Stimulated activated CD4-positive, alpha-beta T cell treated with anti-CD3 and anti-CD28 coated beads, Interleukin-12 subunit alpha, Interleukin-12 subunit beta, amount 100 ng/mL, for 4 hours (primary cell): ENCODE data around the gene RESF1.
"Not testable (repeated sequence)": the region's sequence is repeated elsewhere in the genome, so short reads cannot be mapped to it uniquely, and the experiment has no call there.

Experiments used
- DNase-seq: peaks from one replicate; pipeline ENCODE4 v3.0.0-alpha.2; 2020

RESF1 gene

GRCh38 chr12:31959161-31959700, at the start of gene RESF1:
Gene RESF1 (plus strand): TSS chr12:31959415. CDS start chr12:31980956, 21,541 bp downstream.
- peak; percentile 78 for DNase-seq

GRCh38 chr12:31914927-31915326, 44.3 kb upstream of the RESF1 start:
- no peak for DNase-seq

GRCh38 chr12:31915446-31915845, 43.8 kb upstream of the RESF1 start:
- DNase-seq: no peak

GRCh38 chr12:31922341-31923062, 36.7 kb upstream of the RESF1 start:
- DNase-seq: no peak

- no peak for DNase-seq
Measured at GRCh38 chr12:31923063-31923412, 36.2 kb upstream of the RESF1 start.

GRCh38 chr12:31928246-31929026, 30.8 kb upstream of the RESF1 start:
- DNase-seq: no peak

- DNase-seq: peak; percentile 15
Measured at GRCh38 chr12:31929027-31929526, 30.1 kb upstream of the RESF1 start.

GRCh38 chr12:31931796-31932715, 27.2 kb upstream of the RESF1 start:
- DNase-seq: no peak

GRCh38 chr12:31944299-31944698, 14.9 kb upstream of the RESF1 start:
- no peak for DNase-seq

- no peak for DNase-seq
Measured at GRCh38 chr12:31947971-31948370, 11.2 kb upstream of the RESF1 start.

- not testable (repeated sequence) for DNase-seq
Measured at GRCh38 chr12:31948697-31949359, 10.4 kb upstream of the RESF1 start.

- no peak for DNase-seq
Measured at GRCh38 chr12:31950088-31950487, 9.1 kb upstream of the RESF1 start.

GRCh38 chr12:31950492-31950891, 8.7 kb upstream of the RESF1 start:
- DNase-seq: no peak

GRCh38 chr12:31951008-31951407, 8.2 kb upstream of the RESF1 start:
- no peak for DNase-seq

GRCh38 chr12:31951939-31952338, 7.3 kb upstream of the RESF1 start:
- DNase-seq: no peak

GRCh38 chr12:31952418-31952817, 6.8 kb upstream of the RESF1 start:
- no peak for DNase-seq

GRCh38 chr12:31954925-31955858, 4.0 kb upstream of the RESF1 start:
- no peak for DNase-seq

GRCh38 chr12:31958569-31959160, 550 bp upstream of the RESF1 start:
- no peak for DNase-seq

- peak; percentile 55 for DNase-seq
Measured at GRCh38 chr12:31959701-31960391, 631 bp downstream of the RESF1 start.

GRCh38 chr12:31961137-31961536, 1.9 kb downstream of the RESF1 start:
- no peak for DNase-seq
